B cell (primary cell): Measurements from ENCODE around the gene DSG2. TPM values are rescaled to one million over a fixed set of nuclear protein-coding genes. Genes with fewer than 3 reads are reported as not detected.

Source experiments
- ATAC-seq: fragments of 200-7000 bp; cut with Tn5 transposase; one replicate; pipeline ENCODE4 v1.10.0; 2021; ENCODE audit warnings: low read depth, mild to moderate bottlenecking, moderate number of reproducible peaks, moderate library complexity
- CTCF ChIA-PET: fragments of 350-600 bp; sonication (Branson Sonifier 250); formaldehyde crosslinking; loops from one replicate; lab custom pipeline; 2021; ENCODE audit warnings: antibody characterized with exemption, inconsistent platforms; lab: Charles Lee
- POLR2A ChIA-PET: fragments of 350-600 bp; sonication (Branson Sonifier 250); formaldehyde crosslinking; loops from one replicate; lab custom pipeline; 2021; ENCODE audit warnings: antibody characterized with exemption; lab: Charles Lee
- DNase-seq: peaks from one replicate; pipeline ENCODE4 v3.0.0; 2013
- H2AFZ ChIP-seq: 2 replicates; pipeline ENCODE4 v1.6.1; 2012; ENCODE audit warnings: mild to moderate bottlenecking, low read depth, low read length; ENCODE audit not compliant: insufficient read depth, poor library complexity, severe bottlenecking
- H3K27ac ChIP-seq, 2 donors: 1 replicate in 1 of 2; 2 replicates in 1 of 2; pipeline ENCODE4 v1.5.1; 2012 to 2013; ENCODE audit warnings: low read length in 2 of 2, mild to moderate bottlenecking in 2 of 2, moderate library complexity in 1 of 2
- H3K27me3 ChIP-seq, 4 experiments: fragments of 200-600 bp in 1 of 4; sonication (generic) in 1 of 4; replicated peaks in 1 of 4; 1 replicate in 2 of 4; 2 replicates in 2 of 4; pipeline versions ENCODE4 v1.6.1 to v1.7.0; 2013 to 2016; ENCODE audit warnings: low read length in 3 of 4, mild to moderate bottlenecking in 2 of 4, mixed read lengths in 1 of 4, moderate library complexity in 1 of 4; ENCODE audit not compliant: insufficient read depth in 4 of 4, control insufficient read depth in 3 of 4; ENCODE audit errors: control extremely low read depth in 1 of 4
- H3K36me3 ChIP-seq, 2 experiments: replicated peaks in 1 of 2; 1 replicate in 1 of 2; 2 replicates in 1 of 2; pipeline versions ENCODE4 v1.6.1 to v1.7.1; 2013; ENCODE audit warnings: low read length in 1 of 2; ENCODE audit not compliant: insufficient read depth in 2 of 2, control insufficient read depth in 1 of 2; ENCODE audit errors: control extremely low read depth in 1 of 2, extremely low read depth in 1 of 2
- H3K4me1 ChIP-seq, 2 donors: fragments of 200-600 bp in 1 of 2; sonication (generic) in 1 of 2; 1 replicate in 1 of 2; 2 replicates in 1 of 2; pipeline versions ENCODE4 v1.5.1 to v1.6.1; 2013 to 2017; ENCODE audit warnings: low read length in 2 of 2; ENCODE audit not compliant: control insufficient read depth in 2 of 2, insufficient read depth in 2 of 2
- H3K4me2 ChIP-seq: replicated peaks from 2 replicates; pipeline ENCODE3; 2012; ENCODE audit warnings: mild to moderate bottlenecking, low read depth, low read length; ENCODE audit not compliant: poor library complexity, severe bottlenecking
- H3K4me3 ChIP-seq, 5 experiments: fragments of 200-600 bp in 1 of 5; sonication (generic) in 1 of 5; 1 replicate in 3 of 5; 2 replicates in 2 of 5; pipeline versions ENCODE4 v1.5.1 to v1.7.0; 2011 to 2016; ENCODE audit warnings: low read length in 4 of 5, mild to moderate bottlenecking in 4 of 5, low read depth in 2 of 5, control low read depth in 1 of 5, moderate library complexity in 1 of 5; ENCODE audit not compliant: insufficient read depth in 1 of 5; ENCODE audit errors: control extremely low read depth in 1 of 5, extremely low read depth in 1 of 5
- H3K79me2 ChIP-seq: fragments of 200-600 bp; sonication (generic); one replicate; pipeline ENCODE4 v1.6.0; 2016; ENCODE audit warnings: low read length; ENCODE audit not compliant: control insufficient read depth, insufficient read depth
- H3K9ac ChIP-seq: fragments of 200-600 bp; sonication (generic); 2 replicates; pipeline ENCODE4 v1.6.1; 2017; ENCODE audit warnings: mild to moderate bottlenecking, low read length, moderate library complexity
- H3K9me3 ChIP-seq, 3 donors: one replicate each; pipeline versions ENCODE4 v1.6.1 to v1.7.1; 2013; ENCODE audit warnings: low read length in 2 of 3; ENCODE audit not compliant: control insufficient read depth in 2 of 3, insufficient read depth in 1 of 3; ENCODE audit errors: control extremely low read depth in 1 of 3
- H4K20me1 ChIP-seq: 2 replicates; pipeline ENCODE4 v1.6.0; 2012; ENCODE audit warnings: mild to moderate bottlenecking, low read length; ENCODE audit not compliant: insufficient read depth, control insufficient read depth, poor library complexity, severe bottlenecking
- H3K27ac Mint-ChIP-seq: one replicate; pipeline ENCODE4 v1.8.0; 2021; ENCODE audit warnings: mixed read lengths
- H3K27me3 Mint-ChIP-seq: one replicate; pipeline ENCODE4 v1.8.0; 2021; ENCODE audit warnings: mixed read lengths
- H3K4me1 Mint-ChIP-seq: one replicate; pipeline ENCODE4 v1.8.0; 2021; ENCODE audit warnings: mixed read lengths
- H3K4me3 Mint-ChIP-seq: one replicate; pipeline ENCODE4 v1.8.0; 2021; ENCODE audit warnings: mixed read lengths
- H3K9me3 Mint-ChIP-seq: one replicate; pipeline ENCODE4 v1.8.0; 2022; ENCODE audit warnings: mixed read lengths; ENCODE audit not compliant: insufficient read depth
- EZH2 ChIP-seq: IDR thresholded peaks from 2 replicates; pipeline ENCODE4 v1.6.1; 2012; ENCODE audit warnings: borderline replicate concordance, low read depth, mild to moderate bottlenecking, moderate library complexity, low read length; ENCODE audit not compliant: insufficient read depth, poor library complexity, severe bottlenecking
- WGBS: methylation state at CpG from one replicate; pipeline ENCODE4 v1.1.5; 2013; ENCODE audit warnings: missing lambda C conversion rate; ENCODE audit not compliant: insufficient coverage; 5-methylcytosine and 5-hydroxymethylcytosine counted together
- intact Hi-C: fragments of 100-400 bp; cut with micrococcal nuclease; formaldehyde crosslinking; loops from one replicate; pipeline ENCODE4 v1.10.0; 2022
- polyA plus RNA-seq: library from polyadenylated mRNA; depleted of rRNA; stranded (reverse); fragments of >200 nt; gene quantifications from 2 replicates; pipeline ENCODE4 v1.2.3, GENCODE V29; 2012
- total RNA-seq, 2 donors: library from RNA; stranded (reverse); fragments of 120-200 nt in 1 of 2; gene quantifications; 1 replicate in 1 of 2; 2 replicates in 1 of 2; pipeline versions ENCODE4 v1.2.3 to v1.2.4, GENCODE V29; 2013 to 2022
- TF ChIP-seq, protein P1 (sequence below): fragments of 200-600 bp; IDR thresholded peaks from one replicate; pipeline ENCODE4 v1.8.0; 2022; ENCODE audit warnings: antibody characterized with exemption, mild to moderate bottlenecking

Gene DSG2
- total and polyA plus RNA-seq, 2 donors (not counting 1 experiment from before 2014, with no cell fraction given) = not detected

DNA sequence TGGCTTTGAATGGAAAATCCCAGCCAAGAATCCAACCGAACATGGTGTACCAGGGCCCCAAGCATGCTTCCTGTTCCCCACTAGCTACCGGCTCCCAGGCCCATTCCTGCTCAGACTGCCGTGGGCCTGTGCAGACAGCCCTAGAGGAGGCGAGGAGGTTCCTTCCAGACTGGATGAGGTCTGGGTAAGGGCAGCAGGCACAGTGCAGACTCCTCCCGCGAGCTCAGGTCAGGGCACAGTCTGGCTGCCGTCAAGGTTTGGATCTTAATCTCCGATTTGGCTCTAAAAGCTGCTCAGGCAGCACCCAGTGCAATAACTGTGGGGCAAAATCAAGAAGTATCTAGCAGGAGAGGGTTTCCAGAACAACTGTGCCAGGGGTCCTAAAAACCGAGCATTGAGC lies 74.4 kb downstream of the DSG2 start:
- no peaks in the 10 kb centered on the region for H4K20me1 ChIP-seq
- CTCF ChIA-PET = interaction anchor here (0.8 to 1.1 kb wide), 2 partner anchors 12 to 16 kb away, joined by 3 read pairs; no protein-coding TSS in a partner anchor
- H3K79me2 ChIP-seq = no peaks in the 10 kb centered on the region
- H3K9me3 ChIP-seq = no peaks in the 10 kb centered on the region
- H3K4me1 Mint-ChIP-seq = no peaks in the 10 kb centered on the region
- TF ChIP-seq, protein P1, sequence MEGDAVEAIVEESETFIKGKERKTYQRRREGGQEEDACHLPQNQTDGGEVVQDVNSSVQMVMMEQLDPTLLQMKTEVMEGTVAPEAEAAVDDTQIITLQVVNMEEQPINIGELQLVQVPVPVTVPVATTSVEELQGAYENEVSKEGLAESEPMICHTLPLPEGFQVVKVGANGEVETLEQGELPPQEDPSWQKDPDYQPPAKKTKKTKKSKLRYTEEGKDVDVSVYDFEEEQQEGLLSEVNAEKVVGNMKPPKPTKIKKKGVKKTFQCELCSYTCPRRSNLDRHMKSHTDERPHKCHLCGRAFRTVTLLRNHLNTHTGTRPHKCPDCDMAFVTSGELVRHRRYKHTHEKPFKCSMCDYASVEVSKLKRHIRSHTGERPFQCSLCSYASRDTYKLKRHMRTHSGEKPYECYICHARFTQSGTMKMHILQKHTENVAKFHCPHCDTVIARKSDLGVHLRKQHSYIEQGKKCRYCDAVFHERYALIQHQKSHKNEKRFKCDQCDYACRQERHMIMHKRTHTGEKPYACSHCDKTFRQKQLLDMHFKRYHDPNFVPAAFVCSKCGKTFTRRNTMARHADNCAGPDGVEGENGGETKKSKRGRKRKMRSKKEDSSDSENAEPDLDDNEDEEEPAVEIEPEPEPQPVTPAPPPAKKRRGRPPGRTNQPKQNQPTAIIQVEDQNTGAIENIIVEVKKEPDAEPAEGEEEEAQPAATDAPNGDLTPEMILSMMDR = no peak
- no peak for TF ChIP-seq EZH2
- no peak overlapping the region for H3K27ac Mint-ChIP-seq
- no peak overlapping the region for H3K4me2 ChIP-seq
- H3K27ac ChIP-seq = no peak overlapping the region
- intact Hi-C loops = no loop called here
- H3K36me3 ChIP-seq = no peaks in the 10 kb centered on the region
- no peak overlapping the region for H3K4me3 Mint-ChIP-seq
- 88% methylated on average over 9 of the region's 9 CpGs for WGBS
- no peak overlapping the region for H3K9ac ChIP-seq
- H2AFZ ChIP-seq = no peak overlapping the region
- DNase-seq (no peak), ATAC-seq (no peak)
- no peaks in the 10 kb centered on the region for H3K4me1 ChIP-seq
- H3K4me3 ChIP-seq = no peak overlapping the region
- no peaks in the 10 kb centered on the region for H3K9me3 Mint-ChIP-seq
- no peaks in the 10 kb centered on the region for H3K27me3 ChIP-seq
- POLR2A ChIA-PET = no interaction called here
- H3K27me3 Mint-ChIP-seq = no peaks in the 10 kb centered on the region

- Histone ChIP-seq H3K27ac (no peak overlapping the region), H3K36me3 (no peaks in the 10 kb centered on the region), H2AFZ (no peak overlapping the region), H3K4me3 (no peak overlapping the region), H4K20me1 (no peaks in the 10 kb centered on the region), H3K4me1 (no peaks in the 10 kb centered on the region), H3K4me2 (no peak overlapping the region), H3K27me3 (no peaks in the 10 kb centered on the region), H3K9me3 (no peaks in the 10 kb centered on the region), H3K9ac (no peak overlapping the region), H3K79me2 (no peaks in the 10 kb centered on the region)
- CTCF ChIA-PET = interaction anchor here (0.8 to 1.1 kb wide), 2 partner anchors 12 to 17 kb away, joined by 3 read pairs; no protein-coding TSS in a partner anchor
- ATAC-seq = no peak
- intact Hi-C loops = no loop called here
- no peaks in the 10 kb centered on the region for H3K9me3 Mint-ChIP-seq
- H3K4me3 Mint-ChIP-seq = no peak overlapping the region
- WGBS = 86% methylated on average over 3 of the region's 3 CpGs
- H3K4me1 Mint-ChIP-seq = no peaks in the 10 kb centered on the region
- DNase-seq = no peak
- POLR2A ChIA-PET = no interaction called here
- H3K27me3 Mint-ChIP-seq = no peaks in the 10 kb centered on the region
- no peak for TF ChIP-seq EZH2
- TF ChIP-seq, protein P1 = no peak
- H3K27ac Mint-ChIP-seq = no peak overlapping the region
Observed at GRCh38 chr18:31573051-31573450, 75.1 kb downstream of the DSG2 start.
